Kidney (tissue), 14 donors: Measurements from ENCODE around the gene ASAH2B. TPM values are rescaled to one million over a fixed set of nuclear protein-coding genes. Genes with fewer than 3 reads are reported as not detected.

Experiments
- DNase-seq, 5 donors: peaks; one replicate each; pipeline ENCODE4 v3.0.0-alpha.2; 2013 to 2020
- FAIRE-seq: peaks from 2 replicates; lab custom pipeline; 2012; peaks lifted over from hg19 to GRCh38; lab: Jason Lieb, UNC
- H3K27ac ChIP-seq, 2 donors: one replicate each; pipeline ENCODE4 v1.7.0; 2013; ENCODE audit warnings: low read depth in 2 of 2, low read length in 2 of 2, inconsistent platforms in 1 of 2
- H3K27me3 ChIP-seq: one replicate; pipeline ENCODE4 v1.7.1; 2013; ENCODE audit warnings: low read length, inconsistent platforms; ENCODE audit not compliant: control insufficient read depth, insufficient read depth
- H3K36me3 ChIP-seq, 3 donors: one replicate each; pipeline versions ENCODE4 v1.7.0 to v1.7.1; 2013; ENCODE audit warnings: low read length in 3 of 3, control low read depth in 1 of 3, inconsistent platforms in 1 of 3; ENCODE audit not compliant: insufficient read depth in 3 of 3, control insufficient read depth in 2 of 3
- H3K4me1 ChIP-seq, 3 donors: one replicate each; pipeline versions ENCODE4 v1.7.0 to v1.7.1; 2013; ENCODE audit warnings: low read length in 3 of 3, inconsistent platforms in 1 of 3, low read depth in 1 of 3; ENCODE audit not compliant: control insufficient read depth in 2 of 3, insufficient read depth in 2 of 3
- H3K4me3 ChIP-seq, 3 donors: one replicate each; pipeline versions ENCODE4 v1.7.0 to v1.8.1; 2013; ENCODE audit warnings: low read length in 3 of 3, control low read depth in 1 of 3, inconsistent platforms in 1 of 3
- H3K9ac ChIP-seq, 3 donors: one replicate each; pipeline versions ENCODE4 v1.7.0 to v1.7.1; 2013; ENCODE audit warnings: low read length in 3 of 3, control low read depth in 1 of 3, inconsistent platforms in 1 of 3
- H3K9me3 ChIP-seq, 3 donors: one replicate each; pipeline versions ENCODE4 v1.7.0 to v1.7.1; 2013; ENCODE audit warnings: low read length in 3 of 3, control low read depth in 1 of 3, inconsistent platforms in 1 of 3; ENCODE audit not compliant: control insufficient read depth in 2 of 3, insufficient read depth in 1 of 3
- intact Hi-C: fragments of 100-400 bp; cut with DNase I; formaldehyde crosslinking; loops from one replicate; pipeline ENCODE4 v1.11.1; 2022
- polyA plus RNA-seq: library from polyadenylated mRNA; stranded (reverse); fragments of 350-450 nt; fragmentation: Illumina TruSeq; extraction: RNeasy Lipid Tissue Mini Kit (QIAGEN cat#74804); gene quantifications from one replicate; pipeline ENCODE4 v1.2.3, GENCODE V29; 2014; ENCODE audit warnings: low read depth, low replicate concordance; ENCODE audit not compliant: insufficient read depth
- total RNA-seq: library from RNA; stranded (reverse); fragmentation: NEBNext Ultra II Directional; extraction: Animal tissue kit (Norgen Biotek cat#: 25700); gene quantifications from one replicate; pipeline ENCODE4 v1.2.1, GENCODE V29; 2021
- TF ChIP-seq, protein P1 (sequence below): IDR thresholded peaks from 3 replicates; pipeline ENCODE4 v1.5.1; 2012; ENCODE audit warnings: mild to moderate bottlenecking, moderate library complexity, borderline replicate concordance; ENCODE audit not compliant: insufficient read depth; ENCODE audit errors: extremely low read depth
- donor health status: control.
- donor health status: control.
- donor health status: control.
- donor health status: control.
- donor health status: control.
- donor health status: DM: yes; HTN: yes; CAD: no.
- donor health status: Normal renal cell carcinoma (clear cell type).

The ASAH2B gene
- total and polyA plus RNA-seq, 2 donors from 2014 or later, result 3.6 to 5.2 TPM

GRCh38 chr10:50807851-50808776, 68.4 kb downstream of the ASAH2B start:
- Histone ChIP-seq H3K4me1 (peaks cover 0 to 5% (median 0%) of the 10 kb centered on the region in 3 donors), H3K9me3 (no peaks in the 10 kb centered on the region), H3K9ac (no peak overlapping the region), H3K4me3 (no peak overlapping the region), H3K36me3 (no peaks in the 10 kb centered on the region), H3K27ac (no peak overlapping the region), H3K27me3 (no peaks in the 10 kb centered on the region)
- intact Hi-C loops, result no loop called here
- DNase-seq (peak in 4 of 5 donors; percentile 23 to 37 (median 27)), FAIRE-seq (no peak)
- TF ChIP-seq, protein P1, sequence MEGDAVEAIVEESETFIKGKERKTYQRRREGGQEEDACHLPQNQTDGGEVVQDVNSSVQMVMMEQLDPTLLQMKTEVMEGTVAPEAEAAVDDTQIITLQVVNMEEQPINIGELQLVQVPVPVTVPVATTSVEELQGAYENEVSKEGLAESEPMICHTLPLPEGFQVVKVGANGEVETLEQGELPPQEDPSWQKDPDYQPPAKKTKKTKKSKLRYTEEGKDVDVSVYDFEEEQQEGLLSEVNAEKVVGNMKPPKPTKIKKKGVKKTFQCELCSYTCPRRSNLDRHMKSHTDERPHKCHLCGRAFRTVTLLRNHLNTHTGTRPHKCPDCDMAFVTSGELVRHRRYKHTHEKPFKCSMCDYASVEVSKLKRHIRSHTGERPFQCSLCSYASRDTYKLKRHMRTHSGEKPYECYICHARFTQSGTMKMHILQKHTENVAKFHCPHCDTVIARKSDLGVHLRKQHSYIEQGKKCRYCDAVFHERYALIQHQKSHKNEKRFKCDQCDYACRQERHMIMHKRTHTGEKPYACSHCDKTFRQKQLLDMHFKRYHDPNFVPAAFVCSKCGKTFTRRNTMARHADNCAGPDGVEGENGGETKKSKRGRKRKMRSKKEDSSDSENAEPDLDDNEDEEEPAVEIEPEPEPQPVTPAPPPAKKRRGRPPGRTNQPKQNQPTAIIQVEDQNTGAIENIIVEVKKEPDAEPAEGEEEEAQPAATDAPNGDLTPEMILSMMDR, result no peak

Other genes starting within 250 kb of the ASAH2B start
- gene SGMS1, start 116.0 kb upstream of the ASAH2B start, total RNA-seq, result 100 TPM
- gene SGMS1, start 116.0 kb upstream of the ASAH2B start, polyA plus RNA-seq, result 13.6 TPM
- gene A1CF, start 145.7 kb downstream of the ASAH2B start, total RNA-seq, result 3.7 TPM
- 3.8 TPM for gene A1CF, start 145.7 kb downstream of the ASAH2B start, polyA plus RNA-seq